GM18505 (cell line): Measurements from ENCODE around the gene ATF7IP.
"Not testable (repeated sequence)": the region's sequence is repeated elsewhere in the genome, so short reads cannot be mapped to it uniquely, and the experiment has no call there.

Source experiments
- ATAC-seq: cut with Tn5 transposase; IDR thresholded peaks from one replicate; pipeline ENCODE4 v1.9.1; 2021; ENCODE audit not compliant: unreplicated experiment
- POLR2A ChIP-seq: IDR thresholded peaks from 4 replicates; pipeline ENCODE4 v1.6.1; 2011; ENCODE audit warnings: borderline replicate concordance; ENCODE audit not compliant: insufficient read depth, insufficient read length; ENCODE audit errors: extremely low read depth

ATF7IP gene, protein sequence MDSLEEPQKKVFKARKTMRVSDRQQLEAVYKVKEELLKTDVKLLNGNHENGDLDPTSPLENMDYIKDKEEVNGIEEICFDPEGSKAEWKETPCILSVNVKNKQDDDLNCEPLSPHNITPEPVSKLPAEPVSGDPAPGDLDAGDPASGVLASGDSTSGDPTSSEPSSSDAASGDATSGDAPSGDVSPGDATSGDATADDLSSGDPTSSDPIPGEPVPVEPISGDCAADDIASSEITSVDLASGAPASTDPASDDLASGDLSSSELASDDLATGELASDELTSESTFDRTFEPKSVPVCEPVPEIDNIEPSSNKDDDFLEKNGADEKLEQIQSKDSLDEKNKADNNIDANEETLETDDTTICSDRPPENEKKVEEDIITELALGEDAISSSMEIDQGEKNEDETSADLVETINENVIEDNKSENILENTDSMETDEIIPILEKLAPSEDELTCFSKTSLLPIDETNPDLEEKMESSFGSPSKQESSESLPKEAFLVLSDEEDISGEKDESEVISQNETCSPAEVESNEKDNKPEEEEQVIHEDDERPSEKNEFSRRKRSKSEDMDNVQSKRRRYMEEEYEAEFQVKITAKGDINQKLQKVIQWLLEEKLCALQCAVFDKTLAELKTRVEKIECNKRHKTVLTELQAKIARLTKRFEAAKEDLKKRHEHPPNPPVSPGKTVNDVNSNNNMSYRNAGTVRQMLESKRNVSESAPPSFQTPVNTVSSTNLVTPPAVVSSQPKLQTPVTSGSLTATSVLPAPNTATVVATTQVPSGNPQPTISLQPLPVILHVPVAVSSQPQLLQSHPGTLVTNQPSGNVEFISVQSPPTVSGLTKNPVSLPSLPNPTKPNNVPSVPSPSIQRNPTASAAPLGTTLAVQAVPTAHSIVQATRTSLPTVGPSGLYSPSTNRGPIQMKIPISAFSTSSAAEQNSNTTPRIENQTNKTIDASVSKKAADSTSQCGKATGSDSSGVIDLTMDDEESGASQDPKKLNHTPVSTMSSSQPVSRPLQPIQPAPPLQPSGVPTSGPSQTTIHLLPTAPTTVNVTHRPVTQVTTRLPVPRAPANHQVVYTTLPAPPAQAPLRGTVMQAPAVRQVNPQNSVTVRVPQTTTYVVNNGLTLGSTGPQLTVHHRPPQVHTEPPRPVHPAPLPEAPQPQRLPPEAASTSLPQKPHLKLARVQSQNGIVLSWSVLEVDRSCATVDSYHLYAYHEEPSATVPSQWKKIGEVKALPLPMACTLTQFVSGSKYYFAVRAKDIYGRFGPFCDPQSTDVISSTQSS

DNA sequence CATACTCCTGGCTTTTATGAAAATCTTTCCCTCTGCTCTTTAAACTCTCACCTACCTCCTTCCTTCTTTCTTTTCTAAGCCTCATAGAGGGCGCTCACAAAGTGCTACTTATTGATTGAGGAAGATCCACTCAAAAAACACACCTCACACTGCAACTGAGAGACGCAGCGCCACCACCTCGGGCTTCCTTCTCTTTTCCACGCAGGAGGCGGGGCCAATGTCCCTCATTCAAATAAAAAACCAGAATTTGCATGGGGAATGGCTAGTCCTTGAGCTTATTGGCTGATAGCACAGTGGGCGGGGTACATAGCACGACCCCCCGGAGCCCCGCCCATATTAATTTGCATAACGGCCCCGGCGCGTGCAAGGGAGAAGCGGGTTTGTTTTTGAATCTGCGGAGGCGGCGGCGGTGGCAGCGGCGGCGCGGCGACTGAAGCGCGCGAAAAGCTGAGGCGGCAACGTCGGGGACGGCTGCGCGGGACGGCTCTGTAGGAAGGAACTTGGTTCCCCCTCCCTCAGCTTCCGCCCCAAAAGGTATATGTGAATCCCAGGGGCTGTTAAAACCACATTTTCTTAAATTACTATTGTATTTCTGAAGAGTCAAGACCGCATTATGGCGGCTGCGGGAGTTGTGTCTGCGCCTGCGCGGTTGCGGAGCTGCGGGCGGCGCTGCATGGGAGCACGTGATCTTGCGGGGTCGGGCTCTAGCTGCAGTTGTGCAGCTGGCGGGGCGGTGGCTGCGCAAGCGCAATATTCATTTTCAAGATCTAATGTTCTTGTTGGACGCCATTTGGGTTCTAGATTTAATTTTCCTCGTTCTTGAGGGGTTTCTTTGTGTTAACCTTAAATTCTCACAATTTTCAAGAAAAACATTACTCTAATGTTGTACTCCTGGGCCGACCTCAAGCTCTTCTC lies at the start of gene ATF7IP:
Gene ATF7IP, plus strand, starts transcription at position 389 of the 915 bp plus-strand sequence. CDS start 58,234 bp downstream, outside the sequence.
- peak; percentile 65 for ATAC-seq
- TF ChIP-seq POLR2A, result peak; percentile 74

DNA sequence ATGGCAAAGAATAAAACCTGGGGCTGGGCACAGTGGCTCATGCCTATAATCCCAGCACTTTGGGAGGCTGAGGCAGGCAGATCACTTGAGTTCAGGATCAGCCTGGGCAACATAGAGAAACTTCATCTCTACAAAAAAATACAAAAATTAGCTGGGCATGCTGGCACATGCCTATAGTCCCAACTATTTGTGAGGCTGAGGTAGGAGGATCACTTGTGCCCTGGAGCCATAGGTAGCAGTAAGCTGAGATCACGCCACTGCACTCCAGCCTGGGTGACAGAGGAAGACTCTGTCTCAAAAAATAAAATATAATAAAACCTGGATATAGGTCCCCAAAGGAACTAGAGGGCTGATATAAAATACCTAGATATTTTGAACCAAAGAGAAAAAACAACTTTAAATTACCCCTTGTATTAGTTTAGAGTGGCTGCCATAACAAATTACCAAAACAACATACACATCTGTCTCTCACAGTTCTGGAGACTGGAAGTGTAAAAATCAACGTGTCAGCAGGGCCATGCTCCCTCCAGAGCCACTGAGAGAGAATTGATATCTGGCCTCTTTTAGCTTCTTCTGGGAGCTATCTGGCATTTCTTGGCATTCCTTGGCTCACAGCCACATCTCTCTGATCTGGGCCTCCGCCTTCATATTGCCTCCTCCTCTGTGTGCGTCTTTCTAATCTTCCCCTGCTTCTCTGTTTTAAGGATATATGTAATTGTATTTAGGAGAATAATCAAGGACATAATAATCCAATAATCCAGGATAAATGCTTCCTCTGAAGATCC lies 47.9 kb upstream of the ATF7IP start:
- TF ChIP-seq POLR2A, result no peak
- no peak for ATAC-seq

DNA sequence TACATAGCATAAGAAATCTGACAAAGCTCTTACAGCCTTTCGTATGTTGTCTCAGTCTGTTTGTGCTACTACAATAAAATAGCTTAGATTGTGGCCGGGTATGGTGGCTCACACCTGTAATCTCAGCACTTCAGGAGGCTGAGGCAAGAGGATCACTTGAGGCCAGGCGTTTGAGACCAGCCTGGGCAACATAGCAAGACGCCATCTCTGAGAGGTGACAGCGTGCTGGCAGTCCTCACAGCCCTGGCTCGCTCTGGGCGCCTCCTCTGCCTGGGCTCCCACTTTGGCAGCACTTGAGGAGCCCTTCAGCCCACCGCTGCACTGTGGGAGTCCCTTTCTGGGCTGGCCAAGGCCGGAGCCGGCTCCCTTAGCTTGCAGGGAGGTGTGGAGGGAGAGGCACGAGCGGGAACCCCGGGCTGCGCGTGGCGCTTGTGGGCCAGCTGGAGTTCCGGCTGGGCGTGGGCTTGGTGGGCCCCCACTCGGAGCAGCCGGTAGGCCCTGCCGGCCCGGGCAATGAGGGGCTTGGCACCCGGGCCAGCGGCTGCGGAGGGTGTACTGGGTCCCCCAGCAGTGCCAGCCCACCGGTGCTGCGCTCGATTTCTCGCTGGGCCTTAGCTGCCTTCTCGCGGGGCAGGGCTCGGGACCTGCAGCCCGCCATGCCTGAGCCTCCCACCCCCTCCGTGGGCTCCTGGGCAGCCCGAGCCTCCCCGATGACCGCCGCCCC lies 45.6 kb upstream of the ATF7IP start:
- ATAC-seq, result not testable (repeated sequence)

DNA sequence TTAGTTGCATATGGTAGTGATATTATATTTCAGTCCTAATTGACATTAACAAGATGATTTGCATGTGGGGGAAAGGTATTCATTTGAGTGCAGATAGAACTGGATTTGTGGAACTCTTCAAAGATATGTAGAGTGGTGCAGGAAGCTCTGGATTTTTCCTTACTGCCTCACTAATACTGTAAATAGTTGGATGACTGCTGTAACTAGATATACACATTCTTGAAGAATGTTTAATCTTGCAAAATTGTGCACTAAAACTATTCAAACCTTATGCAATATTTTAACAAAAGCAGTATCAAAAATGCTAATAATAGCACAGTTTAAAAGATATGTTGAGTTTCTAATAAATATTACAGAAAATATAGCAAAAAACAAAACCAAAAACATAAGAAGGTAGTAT lies 43.1 kb upstream of the ATF7IP start:
- no peak for TF ChIP-seq POLR2A
- ATAC-seq, result no peak

DNA sequence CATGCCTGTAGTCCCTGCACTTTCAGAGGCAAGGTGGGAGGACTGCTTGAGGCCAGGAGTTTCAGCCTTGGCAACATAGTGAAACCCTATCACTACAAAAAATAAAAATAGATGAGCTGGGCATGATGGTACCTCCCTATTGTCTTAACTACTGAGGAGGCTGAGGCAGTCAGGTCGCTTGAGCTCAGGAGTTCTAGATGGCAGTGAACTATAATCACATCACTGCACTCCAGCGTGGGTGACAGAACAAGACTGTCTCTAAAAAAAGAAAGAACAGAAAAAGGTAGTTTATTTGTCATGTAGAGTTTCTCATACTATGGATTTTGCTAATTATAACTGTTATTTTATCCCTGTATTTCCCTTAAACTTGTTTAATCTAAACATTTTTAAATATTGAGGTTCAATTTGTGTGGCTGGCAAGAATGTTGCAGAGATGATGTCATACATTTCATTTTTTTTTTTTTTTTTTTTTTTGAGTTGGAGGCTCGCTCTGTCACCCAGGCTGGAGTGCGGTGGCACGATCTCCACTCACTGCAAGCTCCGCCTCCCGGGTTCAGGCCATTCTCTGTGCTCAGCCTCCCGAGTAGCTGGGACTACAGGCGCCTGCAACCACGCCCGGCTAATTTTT lies 39.7 kb upstream of the ATF7IP start:
- TF ChIP-seq POLR2A, result no peak
- no peak for ATAC-seq

DNA sequence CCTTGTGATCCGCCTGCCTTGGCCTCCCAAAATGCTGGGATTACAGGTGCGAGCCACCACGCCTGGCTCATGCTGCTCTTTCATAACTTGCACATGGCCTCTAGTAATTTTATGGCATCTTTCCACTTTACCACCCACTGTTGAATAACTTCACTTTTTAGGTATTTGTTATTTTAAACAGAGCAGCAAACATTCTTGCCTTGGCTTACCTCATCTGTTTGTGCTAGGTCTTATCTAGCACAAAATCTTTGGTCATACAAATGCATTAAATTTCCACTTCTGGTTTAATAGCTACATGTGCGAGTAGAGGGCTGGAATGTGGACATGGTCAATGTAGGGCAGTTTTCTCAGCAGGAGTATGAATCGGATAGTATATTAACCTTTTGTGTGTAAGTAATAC lies 38.8 kb upstream of the ATF7IP start:
- no peak for ATAC-seq
- TF ChIP-seq POLR2A, result no peak

DNA sequence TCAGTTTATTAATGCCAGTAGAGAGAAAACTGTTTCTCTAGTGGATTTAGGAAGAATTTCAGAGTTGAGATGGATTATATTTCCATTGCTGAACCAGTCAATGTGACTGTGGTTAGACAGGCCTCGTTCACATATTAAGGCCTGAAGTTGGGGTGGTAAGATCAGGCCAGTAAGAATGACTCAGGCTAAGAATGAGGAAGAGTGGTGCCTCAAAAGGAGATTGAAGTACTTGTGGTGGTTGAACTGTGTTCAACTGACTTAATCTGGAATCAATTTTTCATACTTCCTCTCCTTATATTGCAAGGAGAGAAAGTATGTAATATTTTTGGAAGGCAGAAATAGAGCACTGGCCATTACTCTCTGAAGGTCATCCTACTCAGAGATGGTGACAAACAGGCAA lies 37.8 kb upstream of the ATF7IP start:
- no peak for ATAC-seq
- TF ChIP-seq POLR2A, result no peak

DNA sequence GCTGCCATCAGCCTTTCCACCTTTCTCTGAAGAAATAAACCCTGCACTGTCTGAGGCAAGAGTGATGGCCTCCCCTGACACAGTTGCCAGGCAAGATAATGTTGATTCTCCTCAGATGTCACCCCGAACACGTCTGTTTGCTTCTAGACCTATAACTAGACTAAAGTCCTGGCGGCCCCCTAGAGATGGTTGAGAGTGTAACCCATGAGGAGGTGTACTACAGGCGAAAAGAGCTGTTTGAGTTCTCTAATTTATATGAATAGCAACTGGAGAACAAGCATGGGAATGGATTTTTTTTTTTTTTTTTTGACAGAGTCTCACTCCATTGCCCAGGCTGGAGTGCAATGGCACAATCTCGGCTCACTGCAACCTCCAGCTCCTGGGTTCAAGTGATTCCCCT lies 33.0 kb upstream of the ATF7IP start:
- TF ChIP-seq POLR2A, result no peak
- ATAC-seq, result no peak

DNA sequence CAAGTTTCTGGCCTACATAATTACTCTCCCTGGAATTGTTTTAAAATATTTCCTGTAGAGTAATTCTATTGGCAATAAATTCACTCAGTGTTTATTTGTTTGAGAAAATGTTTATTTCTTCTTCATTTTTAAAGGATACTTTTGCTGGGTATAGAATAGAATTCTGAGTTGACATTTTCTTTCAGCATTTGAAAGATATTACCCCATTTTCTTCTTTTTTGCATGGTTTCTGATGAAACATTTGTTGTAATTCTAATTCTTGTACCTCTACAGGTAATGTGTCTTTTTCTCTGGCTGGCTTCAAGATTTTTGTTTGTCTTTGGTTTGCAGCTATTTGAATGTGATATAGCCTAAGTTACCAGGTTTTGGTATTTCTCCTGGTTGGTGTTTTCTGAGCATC lies 25.1 kb upstream of the ATF7IP start:
- no peak for TF ChIP-seq POLR2A
- no peak for ATAC-seq

DNA sequence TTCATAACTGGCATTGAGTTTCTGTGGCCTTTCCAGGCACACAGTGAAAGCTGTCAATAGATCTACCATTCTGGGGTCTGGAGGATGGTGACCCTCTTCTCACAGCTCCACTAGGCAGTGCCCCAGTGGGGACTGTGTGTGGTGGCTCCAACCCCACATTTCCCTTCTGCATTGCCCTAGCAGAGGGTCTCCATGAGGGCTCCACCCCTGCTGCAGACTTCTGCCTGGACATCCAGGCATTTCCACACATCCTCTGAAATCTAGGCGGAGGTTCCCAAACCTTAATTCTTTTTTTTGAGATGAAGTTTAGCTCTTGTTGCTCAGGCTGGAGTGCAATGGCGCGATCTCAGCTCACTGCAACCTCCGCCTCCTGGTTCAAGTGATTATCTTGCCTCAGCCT lies 14.0 kb upstream of the ATF7IP start:
- ATAC-seq, result not testable (repeated sequence)

DNA sequence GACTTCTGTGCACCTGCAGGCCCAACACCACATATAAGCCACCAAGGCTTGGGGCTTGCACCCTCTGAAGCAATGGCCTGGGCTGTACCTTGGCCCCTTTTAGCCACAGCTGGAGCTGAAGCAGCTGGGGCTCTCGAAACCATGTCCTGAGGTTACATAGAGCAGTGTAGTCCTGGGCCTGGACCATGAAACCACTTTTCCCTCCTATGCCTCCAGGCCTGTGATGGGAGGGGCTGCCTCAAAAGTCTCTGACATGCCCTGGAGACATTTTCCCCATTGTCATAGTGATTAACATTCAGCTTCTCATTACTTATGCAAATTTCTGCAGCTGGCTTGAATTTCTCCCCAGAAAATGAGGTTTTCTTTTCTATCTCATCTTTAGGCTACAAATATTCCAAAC lies 13.4 kb upstream of the ATF7IP start:
- ATAC-seq, result not testable (repeated sequence)

DNA sequence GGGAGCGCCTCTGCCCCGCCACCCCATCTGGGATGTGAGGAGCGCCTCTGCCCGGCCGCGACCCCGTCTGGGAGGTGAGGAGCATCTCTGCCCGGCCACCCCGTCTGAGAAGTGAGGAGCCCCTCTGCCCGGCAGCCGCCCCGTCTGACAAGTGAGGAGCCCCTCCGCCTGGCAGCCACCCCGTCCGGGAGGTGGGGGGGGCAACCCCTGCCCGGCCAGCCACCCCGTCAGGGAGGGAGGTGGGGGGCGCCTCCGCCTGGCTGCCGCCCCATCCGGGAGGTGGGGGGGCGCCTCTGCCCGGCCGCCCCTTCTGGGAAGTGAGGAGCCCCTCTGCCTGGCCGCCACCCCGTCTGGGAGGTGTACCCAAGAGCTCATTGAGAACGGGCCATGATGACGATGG lies 10.8 kb upstream of the ATF7IP start:
- ATAC-seq, result not testable (repeated sequence)
